B cell (primary cell): ENCODE results near the gene EMILIN3. TPM values are rescaled to one million over a fixed set of nuclear protein-coding genes. Genes with fewer than 3 reads are reported as not detected.

Source experiments
- ATAC-seq: fragments of 200-7000 bp; cut with Tn5 transposase; one replicate; pipeline ENCODE4 v1.10.0; 2021; ENCODE audit warnings: low read depth, mild to moderate bottlenecking, moderate number of reproducible peaks, moderate library complexity
- CTCF ChIA-PET: fragments of 350-600 bp; sonication (Branson Sonifier 250); formaldehyde crosslinking; loops from one replicate; lab custom pipeline; 2021; ENCODE audit warnings: antibody characterized with exemption, inconsistent platforms; lab: Charles Lee
- POLR2A ChIA-PET: fragments of 350-600 bp; sonication (Branson Sonifier 250); formaldehyde crosslinking; loops from one replicate; lab custom pipeline; 2021; ENCODE audit warnings: antibody characterized with exemption; lab: Charles Lee
- DNase-seq: peaks from one replicate; pipeline ENCODE4 v3.0.0; 2013
- H2AFZ ChIP-seq: 2 replicates; pipeline ENCODE4 v1.6.1; 2012; ENCODE audit warnings: mild to moderate bottlenecking, low read depth, low read length; ENCODE audit not compliant: insufficient read depth, poor library complexity, severe bottlenecking
- H3K27ac ChIP-seq, 2 donors: 1 replicate in 1 of 2; 2 replicates in 1 of 2; pipeline ENCODE4 v1.5.1; 2012 to 2013; ENCODE audit warnings: low read length in 2 of 2, mild to moderate bottlenecking in 2 of 2, moderate library complexity in 1 of 2
- H3K27me3 ChIP-seq, 4 experiments: fragments of 200-600 bp in 1 of 4; sonication (generic) in 1 of 4; replicated peaks in 1 of 4; 1 replicate in 2 of 4; 2 replicates in 2 of 4; pipeline versions ENCODE4 v1.6.1 to v1.7.0; 2013 to 2016; ENCODE audit warnings: low read length in 3 of 4, mild to moderate bottlenecking in 2 of 4, mixed read lengths in 1 of 4, moderate library complexity in 1 of 4; ENCODE audit not compliant: insufficient read depth in 4 of 4, control insufficient read depth in 3 of 4; ENCODE audit errors: control extremely low read depth in 1 of 4
- H3K36me3 ChIP-seq, 2 experiments: replicated peaks in 1 of 2; 1 replicate in 1 of 2; 2 replicates in 1 of 2; pipeline versions ENCODE4 v1.6.1 to v1.7.1; 2013; ENCODE audit warnings: low read length in 1 of 2; ENCODE audit not compliant: insufficient read depth in 2 of 2, control insufficient read depth in 1 of 2; ENCODE audit errors: control extremely low read depth in 1 of 2, extremely low read depth in 1 of 2
- H3K4me1 ChIP-seq, 2 donors: fragments of 200-600 bp in 1 of 2; sonication (generic) in 1 of 2; 1 replicate in 1 of 2; 2 replicates in 1 of 2; pipeline versions ENCODE4 v1.5.1 to v1.6.1; 2013 to 2017; ENCODE audit warnings: low read length in 2 of 2; ENCODE audit not compliant: control insufficient read depth in 2 of 2, insufficient read depth in 2 of 2
- H3K4me2 ChIP-seq: replicated peaks from 2 replicates; pipeline ENCODE3; 2012; ENCODE audit warnings: mild to moderate bottlenecking, low read depth, low read length; ENCODE audit not compliant: poor library complexity, severe bottlenecking
- H3K4me3 ChIP-seq, 5 experiments: fragments of 200-600 bp in 1 of 5; sonication (generic) in 1 of 5; 1 replicate in 3 of 5; 2 replicates in 2 of 5; pipeline versions ENCODE4 v1.5.1 to v1.7.0; 2011 to 2016; ENCODE audit warnings: low read length in 4 of 5, mild to moderate bottlenecking in 4 of 5, low read depth in 2 of 5, control low read depth in 1 of 5, moderate library complexity in 1 of 5; ENCODE audit not compliant: insufficient read depth in 1 of 5; ENCODE audit errors: control extremely low read depth in 1 of 5, extremely low read depth in 1 of 5
- H3K79me2 ChIP-seq: fragments of 200-600 bp; sonication (generic); one replicate; pipeline ENCODE4 v1.6.0; 2016; ENCODE audit warnings: low read length; ENCODE audit not compliant: control insufficient read depth, insufficient read depth
- H3K9ac ChIP-seq: fragments of 200-600 bp; sonication (generic); 2 replicates; pipeline ENCODE4 v1.6.1; 2017; ENCODE audit warnings: mild to moderate bottlenecking, low read length, moderate library complexity
- H3K9me3 ChIP-seq, 3 donors: one replicate each; pipeline versions ENCODE4 v1.6.1 to v1.7.1; 2013; ENCODE audit warnings: low read length in 2 of 3; ENCODE audit not compliant: control insufficient read depth in 2 of 3, insufficient read depth in 1 of 3; ENCODE audit errors: control extremely low read depth in 1 of 3
- H4K20me1 ChIP-seq: 2 replicates; pipeline ENCODE4 v1.6.0; 2012; ENCODE audit warnings: mild to moderate bottlenecking, low read length; ENCODE audit not compliant: insufficient read depth, control insufficient read depth, poor library complexity, severe bottlenecking
- H3K27ac Mint-ChIP-seq: one replicate; pipeline ENCODE4 v1.8.0; 2021; ENCODE audit warnings: mixed read lengths
- H3K27me3 Mint-ChIP-seq: one replicate; pipeline ENCODE4 v1.8.0; 2021; ENCODE audit warnings: mixed read lengths
- H3K4me1 Mint-ChIP-seq: one replicate; pipeline ENCODE4 v1.8.0; 2021; ENCODE audit warnings: mixed read lengths
- H3K4me3 Mint-ChIP-seq: one replicate; pipeline ENCODE4 v1.8.0; 2021; ENCODE audit warnings: mixed read lengths
- H3K9me3 Mint-ChIP-seq: one replicate; pipeline ENCODE4 v1.8.0; 2022; ENCODE audit warnings: mixed read lengths; ENCODE audit not compliant: insufficient read depth
- CTCF ChIP-seq: fragments of 200-600 bp; IDR thresholded peaks from one replicate; pipeline ENCODE4 v1.8.0; 2022; ENCODE audit warnings: antibody characterized with exemption, mild to moderate bottlenecking
- EZH2 ChIP-seq: IDR thresholded peaks from 2 replicates; pipeline ENCODE4 v1.6.1; 2012; ENCODE audit warnings: borderline replicate concordance, low read depth, mild to moderate bottlenecking, moderate library complexity, low read length; ENCODE audit not compliant: insufficient read depth, poor library complexity, severe bottlenecking
- WGBS: methylation state at CpG from one replicate; pipeline ENCODE4 v1.1.5; 2013; ENCODE audit warnings: missing lambda C conversion rate; ENCODE audit not compliant: insufficient coverage; 5-methylcytosine and 5-hydroxymethylcytosine counted together
- intact Hi-C: fragments of 100-400 bp; cut with micrococcal nuclease; formaldehyde crosslinking; loops from one replicate; pipeline ENCODE4 v1.10.0; 2022
- polyA plus RNA-seq: library from polyadenylated mRNA; depleted of rRNA; stranded (reverse); fragments of >200 nt; gene quantifications from 2 replicates; pipeline ENCODE4 v1.2.3, GENCODE V29; 2012
- total RNA-seq, 2 donors: library from RNA; stranded (reverse); fragments of 120-200 nt in 1 of 2; gene quantifications; 1 replicate in 1 of 2; 2 replicates in 1 of 2; pipeline versions ENCODE4 v1.2.3 to v1.2.4, GENCODE V29; 2013 to 2022

The EMILIN3 gene
- total and polyA plus RNA-seq, 2 donors (not counting 1 experiment from before 2014, with no cell fraction given): not detected

GRCh38 chr20:41357424-41358163 lies 9.0 kb downstream of the EMILIN3 start:
- ATAC-seq (peak; percentile 17), DNase-seq (no peak)
- Histone ChIP-seq H3K9ac (no peak overlapping the region), H3K4me2 (no peak overlapping the region), H3K9me3 (no peaks in the 10 kb centered on the region), H3K4me1 (no peaks in the 10 kb centered on the region), H3K27me3 (no peaks in the 10 kb centered on the region), H3K79me2 (no peaks in the 10 kb centered on the region), H3K36me3 (no peaks in the 10 kb centered on the region), H2AFZ (no peak overlapping the region), H3K4me3 (no peak overlapping the region), H3K27ac (no peak overlapping the region), H4K20me1 (no peaks in the 10 kb centered on the region)
- CTCF ChIA-PET: interaction anchor here (1.0 kb wide), 1 partner anchor 18 kb away, joined by 3 read pairs; no protein-coding TSS in a partner anchor
- TF ChIP-seq CTCF: no peak
- intact Hi-C loops: no loop called here
- H3K27ac Mint-ChIP-seq: no peak overlapping the region
- no peaks in the 10 kb centered on the region for H3K9me3 Mint-ChIP-seq
- POLR2A ChIA-PET: no interaction called here
- no peaks in the 10 kb centered on the region for H3K4me1 Mint-ChIP-seq
- H3K4me3 Mint-ChIP-seq: no peak overlapping the region
- whole genome bisulfite sequencing: 90% methylated on average over 11 of the region's 11 CpGs
- H3K27me3 Mint-ChIP-seq: no peaks in the 10 kb centered on the region

GRCh38 chr20:41356951-41357350 lies 9.7 kb downstream of the EMILIN3 start:
- ATAC-seq (no peak), DNase-seq (no peak)
- no peaks in the 10 kb centered on the region for H3K4me1 ChIP-seq
- POLR2A ChIA-PET: no interaction called here
- no peaks in the 10 kb centered on the region for H3K9me3 ChIP-seq
- H3K27ac ChIP-seq: no peak overlapping the region
- no peaks in the 10 kb centered on the region for H3K79me2 ChIP-seq
- Mint-ChIP-seq H3K27me3 (no peaks in the 10 kb centered on the region), H3K4me1 (no peaks in the 10 kb centered on the region), H3K9me3 (no peaks in the 10 kb centered on the region), H3K4me3 (no peak overlapping the region), H3K27ac (no peak overlapping the region)
- H3K4me3 ChIP-seq: no peak overlapping the region
- intact Hi-C loops: no loop called here
- H2AFZ ChIP-seq: no peak overlapping the region
- H3K4me2 ChIP-seq: no peak overlapping the region
- 95% methylated on average over 13 of the region's 13 CpGs for WGBS
- H3K9ac ChIP-seq: no peak overlapping the region
- H4K20me1 ChIP-seq: no peaks in the 10 kb centered on the region
- H3K27me3 ChIP-seq: no peaks in the 10 kb centered on the region
- TF ChIP-seq CTCF (no peak), EZH2 (no peak)
- CTCF ChIA-PET: no interaction called here
- H3K36me3 ChIP-seq: no peaks in the 10 kb centered on the region
